MV-4-11 (cell line): Measurements from ENCODE around the gene PROM1.

ENCODE experiments used
- DNase-seq: peaks from one replicate; lab custom pipeline; 2025; lab: John Stamatoyannopoulos, UW

The PROM1 gene

GRCh38 chr4:15986907-15987306, 96.9 kb downstream of the PROM1 start:
- DNase-seq: no peak

GRCh38 chr4:15983610-15984009, 100.2 kb downstream of the PROM1 start:
- DNase-seq: no peak

GRCh38 chr4:15982842-15983524, 100.8 kb downstream of the PROM1 start:
- no peak for DNase-seq

GRCh38 chr4:15976456-15977447, 107.1 kb downstream of the PROM1 start:
- no peak for DNase-seq

- DNase-seq: no peak
These were observed 112.6 kb downstream of the PROM1 start for GRCh38 chr4:15971068-15971801.

GRCh38 chr4:15968551-15969300, 115.1 kb downstream of the PROM1 start:
- no peak for DNase-seq

- DNase-seq: no peak
These were observed 118.5 kb downstream of the PROM1 start for GRCh38 chr4:15965325-15965724.

GRCh38 chr4:15964159-15964558, 119.7 kb downstream of the PROM1 start:
- no peak for DNase-seq

GRCh38 chr4:15963576-15963975, 120.2 kb downstream of the PROM1 start:
- DNase-seq: peak; percentile 3

- peak; percentile 50 for DNase-seq
These were observed 120.8 kb downstream of the PROM1 start, which contains the start of gene FGFBP2 for GRCh38 chr4:15963001-15963451. Gene FGFBP2 (minus strand): TSS chr4:15963175. CDS start chr4:15963129, 46 bp downstream.

- no peak for DNase-seq
These were observed 121.9 kb downstream of the PROM1 start for GRCh38 chr4:15961781-15962510.

- DNase-seq: no peak
These were observed 125.3 kb downstream of the PROM1 start for GRCh38 chr4:15958562-15958961.

- peak; percentile 62 for DNase-seq
These were observed 127.5 kb downstream of the PROM1 start for GRCh38 chr4:15956179-15956850.

- no peak for DNase-seq
These were observed 128.2 kb downstream of the PROM1 start for GRCh38 chr4:15955670-15956069.

GRCh38 chr4:15953625-15954024, 130.2 kb downstream of the PROM1 start:
- no peak for DNase-seq

- no peak for DNase-seq
These were observed 132.0 kb downstream of the PROM1 start for GRCh38 chr4:15951781-15952180.

- no peak for DNase-seq
These were observed 135.0 kb downstream of the PROM1 start for GRCh38 chr4:15948826-15949225.

- DNase-seq: no peak
These were observed 136.1 kb downstream of the PROM1 start for GRCh38 chr4:15947684-15948083.

- peak; percentile 76 for DNase-seq
These were observed 138.3 kb downstream of the PROM1 start for GRCh38 chr4:15945516-15945915.

GRCh38 chr4:15944895-15945294, 138.9 kb downstream of the PROM1 start:
- no peak for DNase-seq
